Activated CD4-positive, alpha-beta T cell treated with anti-CD3 and anti-CD28 coated beads for 48 hours (primary cell): Measurements from ENCODE around the gene GFRA1.
"Not testable (repeated sequence)": the region's sequence is repeated elsewhere in the genome, so short reads cannot be mapped to it uniquely, and the experiment has no call there.

Experiments used
- DNase-seq: peaks from one replicate; pipeline ENCODE4 v3.0.0-alpha.2; 2020

The GFRA1 gene

DNA sequence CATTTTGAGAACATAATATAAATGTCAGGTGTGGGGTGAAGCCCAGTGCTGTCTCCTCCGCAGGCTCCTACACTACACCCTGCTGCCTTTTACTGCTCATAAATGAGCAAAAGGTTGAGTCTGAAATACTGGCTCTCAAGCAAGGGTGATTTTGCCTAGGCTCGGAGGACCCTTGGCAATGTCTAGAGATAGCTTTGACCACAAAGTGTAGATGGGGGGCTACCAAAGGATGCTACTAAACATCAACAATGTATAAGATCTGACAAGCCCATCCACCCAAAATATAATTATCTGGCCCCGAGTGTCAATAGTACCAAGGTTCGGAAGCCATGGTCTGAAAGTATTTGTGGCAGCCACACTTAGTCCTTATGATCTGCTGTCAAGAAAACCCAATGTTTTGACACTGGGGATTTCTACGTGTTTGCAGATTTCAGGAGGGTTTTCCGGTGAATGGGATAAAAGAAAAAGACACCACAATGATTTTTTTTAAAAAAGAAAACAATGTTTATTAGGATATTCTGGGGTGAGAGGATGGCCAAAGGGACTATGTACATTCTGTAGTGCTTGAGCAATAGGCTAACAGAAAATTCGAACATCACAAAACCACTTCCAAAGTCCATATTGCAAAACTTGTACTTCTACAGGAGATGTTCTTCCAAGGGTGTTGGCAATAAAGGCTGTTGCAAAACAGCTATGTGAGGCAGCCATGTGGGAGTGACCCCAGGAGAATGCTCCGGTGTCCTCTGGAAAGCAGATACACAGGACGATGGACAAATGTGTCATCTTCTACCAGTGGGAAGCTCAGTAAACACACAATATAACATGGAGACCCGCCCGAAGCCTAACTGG is 216.3 kb downstream of the GFRA1 start:
- no peak for DNase-seq

DNA sequence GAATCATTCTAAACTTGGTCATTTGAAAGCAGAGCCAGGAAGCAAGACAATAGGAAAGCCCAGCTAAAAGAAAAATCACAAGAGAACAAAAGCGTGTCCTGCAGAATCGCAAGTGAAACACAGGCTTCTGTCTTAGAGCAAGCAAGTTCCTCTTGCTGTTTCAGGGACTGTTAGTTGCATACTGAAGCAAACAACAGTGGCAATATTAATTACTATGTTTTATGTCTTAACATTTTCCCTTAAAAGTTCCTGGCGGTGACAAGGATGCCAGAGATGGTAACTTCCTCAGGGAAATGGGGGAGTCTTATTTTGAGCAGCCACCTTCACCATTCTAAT is 217.1 kb downstream of the GFRA1 start:
- DNase-seq: no peak

GRCh38 chr10:116055252-116055916 is 217.6 kb downstream of the GFRA1 start:
- no peak for DNase-seq

DNA sequence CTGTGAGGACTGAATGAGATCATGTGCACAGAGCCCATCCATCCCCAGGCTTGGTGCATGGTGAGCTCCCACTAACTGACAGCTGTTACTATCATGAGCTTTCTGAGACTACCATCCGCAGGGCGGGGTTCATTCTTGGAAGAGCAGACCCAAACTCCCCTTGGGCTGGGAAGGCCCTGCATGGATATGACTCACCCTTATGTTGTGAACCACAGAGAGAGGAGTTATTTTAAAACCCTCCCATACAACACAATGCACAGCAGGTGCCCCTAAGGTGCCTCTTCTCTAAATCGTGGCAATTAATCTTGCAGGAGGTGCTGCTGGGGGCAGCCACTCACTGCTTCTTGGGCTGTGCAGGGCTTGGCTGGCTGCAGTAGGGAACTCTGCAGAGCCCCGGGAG is 219.1 kb downstream of the GFRA1 start:
- DNase-seq: no peak

GRCh38 chr10:116053009-116053730 is 219.8 kb downstream of the GFRA1 start:
- DNase-seq: not testable (repeated sequence)

DNA sequence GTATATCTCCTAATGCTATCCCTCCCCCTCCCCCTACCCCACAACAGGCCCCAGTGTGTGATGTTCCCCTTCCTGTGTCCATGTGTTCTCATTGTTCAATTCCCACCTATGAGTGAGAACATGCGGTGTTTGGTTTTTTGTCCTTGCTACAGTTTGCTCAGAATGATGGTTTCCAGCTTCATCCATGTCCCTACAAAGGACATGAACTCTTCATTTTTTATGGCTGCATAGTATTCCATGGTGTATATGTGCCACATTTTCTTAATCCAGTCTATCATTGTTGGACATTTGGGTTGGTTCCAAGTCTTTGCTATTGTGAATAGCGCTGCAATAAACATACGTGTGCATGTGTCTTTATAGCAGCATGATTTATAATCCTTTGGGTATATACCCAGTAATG is 220.5 kb downstream of the GFRA1 start:
- not testable (repeated sequence) for DNase-seq

GRCh38 chr10:116049974-116050304 is 223.1 kb downstream of the GFRA1 start:
- no peak for DNase-seq

GRCh38 chr10:116049158-116049973 is 223.6 kb downstream of the GFRA1 start:
- DNase-seq: no peak

- DNase-seq: no peak
Measured at GRCh38 chr10:116045366-116046356, 227.3 kb downstream of the GFRA1 start.

DNA sequence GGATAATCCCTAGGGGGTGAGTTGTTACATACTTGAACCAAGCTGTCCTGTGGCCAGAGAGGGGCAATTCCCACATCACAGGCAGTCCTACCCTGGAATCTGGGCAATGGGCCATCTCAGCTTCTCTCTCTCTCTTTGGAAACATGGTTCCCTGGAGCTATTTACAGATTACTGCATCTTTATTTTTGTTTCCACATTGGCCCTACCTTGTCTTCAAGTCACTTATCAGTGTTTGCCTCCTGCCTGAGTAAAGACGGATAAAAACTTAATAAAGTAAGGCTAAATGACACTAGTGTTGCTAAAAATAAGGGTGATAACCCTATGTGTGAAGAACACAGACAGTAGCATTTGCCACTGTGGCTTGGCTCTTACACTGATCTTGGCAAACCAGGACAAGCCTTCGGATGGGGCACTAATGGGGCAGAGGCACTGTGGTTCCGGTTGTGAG is 228.2 kb downstream of the GFRA1 start:
- DNase-seq: no peak

DNA sequence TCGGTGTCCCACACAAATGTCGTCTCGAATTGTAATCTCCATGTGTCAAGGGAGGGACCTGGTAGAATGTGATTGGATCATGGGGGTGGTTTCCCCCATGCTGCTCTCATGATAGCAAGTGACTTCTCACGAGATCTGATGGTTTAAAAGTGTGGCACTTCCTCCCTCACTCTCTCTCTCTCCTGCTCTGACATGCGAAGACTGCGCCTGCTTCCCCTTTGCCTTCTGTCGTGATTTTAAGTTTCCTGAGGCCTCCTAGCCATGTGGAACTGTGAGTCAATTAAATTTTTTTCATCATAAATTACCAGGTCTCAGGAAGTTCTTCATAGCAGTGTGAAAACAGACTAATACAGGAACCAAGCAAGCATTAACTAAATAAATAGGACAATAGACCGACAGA is 229.1 kb downstream of the GFRA1 start:
- no peak for DNase-seq

DNA sequence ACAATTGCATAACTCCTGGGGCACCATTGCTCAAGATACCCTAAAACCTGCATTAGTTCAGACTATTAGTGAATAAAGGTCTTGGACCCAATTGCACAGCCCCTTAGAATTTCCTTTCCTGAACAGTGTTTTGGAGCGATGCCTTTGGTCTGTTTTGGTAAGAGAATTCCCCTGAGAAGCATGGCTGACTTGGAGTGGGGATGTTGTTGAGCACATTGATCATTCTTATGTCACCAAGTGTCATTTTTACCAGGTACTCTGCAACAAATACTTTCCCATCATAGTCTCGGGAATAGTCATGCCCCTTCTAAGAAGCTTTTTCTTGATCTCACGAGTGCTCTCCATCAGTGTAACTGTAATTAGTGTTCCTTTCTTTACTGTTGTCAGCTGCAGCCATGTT is 229.7 kb downstream of the GFRA1 start:
- no peak for DNase-seq

GRCh38 chr10:116041948-116042347 is 231.1 kb downstream of the GFRA1 start:
- DNase-seq: no peak

GRCh38 chr10:116039612-116040011 is 233.4 kb downstream of the GFRA1 start:
- no peak for DNase-seq

- no peak for DNase-seq
Measured at GRCh38 chr10:116038259-116038658, 234.7 kb downstream of the GFRA1 start.

GRCh38 chr10:116035406-116035805 is 237.6 kb downstream of the GFRA1 start:
- DNase-seq: not testable (repeated sequence)

GRCh38 chr10:116030576-116030975 is 242.4 kb downstream of the GFRA1 start:
- DNase-seq: no peak

- no peak for DNase-seq
Measured at GRCh38 chr10:116029826-116030225, 243.2 kb downstream of the GFRA1 start.

DNA sequence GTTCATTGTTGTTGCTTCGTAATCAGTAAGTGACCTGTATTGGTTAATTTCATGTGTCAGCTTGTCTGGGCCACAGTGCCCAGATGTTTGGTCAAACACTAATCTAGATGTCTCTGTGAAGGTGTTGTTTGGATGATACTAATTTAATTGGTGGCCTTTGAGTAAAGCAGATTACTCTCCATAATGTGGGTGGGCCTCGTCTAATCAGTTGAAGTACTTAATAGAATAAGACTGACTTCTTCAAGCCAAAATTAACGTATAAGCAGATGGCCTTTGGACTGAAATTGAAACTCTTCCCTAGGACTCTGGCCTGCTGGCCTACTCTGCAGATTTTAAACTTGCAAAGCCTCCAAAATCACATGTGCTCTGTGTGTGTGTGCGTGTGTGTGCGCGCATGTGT is 245.7 kb downstream of the GFRA1 start:
- no peak for DNase-seq

DNA sequence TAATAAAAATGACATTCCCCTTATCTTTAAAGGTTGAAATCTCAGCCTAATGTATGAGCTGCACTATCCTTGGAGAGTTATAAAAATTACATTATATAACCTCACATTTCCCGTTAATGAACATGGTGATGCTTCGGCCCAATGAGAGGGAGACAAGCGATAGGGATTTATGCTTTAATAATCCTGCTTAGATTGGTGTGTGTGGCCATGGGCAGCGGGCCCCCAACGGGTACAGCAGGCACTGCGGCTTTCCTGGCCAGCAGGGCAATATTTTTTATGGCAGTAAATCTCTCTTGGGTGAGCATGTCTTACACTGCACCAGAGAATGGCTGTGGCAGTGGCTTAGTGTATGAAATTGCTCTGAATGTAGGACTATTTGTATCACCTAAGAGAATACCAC is 246.3 kb downstream of the GFRA1 start:
- DNase-seq: no peak

DNA sequence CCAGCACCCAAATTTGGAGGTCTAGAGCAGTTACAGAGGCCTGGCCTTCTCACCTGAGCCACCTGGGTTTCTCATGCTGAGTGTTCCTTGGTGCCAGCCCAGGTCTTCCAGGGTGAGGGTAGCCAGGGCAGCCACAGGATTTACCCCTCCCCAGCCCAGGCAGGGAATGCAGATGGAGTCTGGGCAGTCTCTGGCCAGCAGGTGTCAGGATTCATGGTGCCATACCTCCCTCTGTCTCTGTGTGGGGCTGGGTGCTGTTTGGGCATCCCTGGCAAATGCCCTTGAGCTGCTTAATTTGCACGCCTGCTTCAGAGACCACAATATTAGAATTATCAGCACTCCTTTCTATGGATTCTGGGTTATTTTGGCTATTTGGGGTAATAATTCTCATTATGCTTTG is 246.7 kb downstream of the GFRA1 start:
- DNase-seq: no peak
